Skin epidermis (tissue), 12 donors: Measurements from ENCODE around the gene NLRP1.

Experiments used
- H3K27ac ChIP-seq, 21 experiments: fragments of 200-600 bp; sonication (generic) in 11 of 21; one replicate each; pipeline ENCODE4 v1.5.0; 2020; ENCODE audit warnings: mild to moderate bottlenecking in 3 of 21, inconsistent platforms in 2 of 21, moderate library complexity in 2 of 21
- H3K4me3 ChIP-seq, 7 experiments: fragments of 200-600 bp; sonication (generic) in 2 of 7; one replicate each; pipeline ENCODE4 v1.5.0; 2020; ENCODE audit warnings: inconsistent platforms in 2 of 7, mild to moderate bottlenecking in 2 of 7, moderate library complexity in 1 of 7

The NLRP1 gene

GRCh38 chr17:5530265-5531084 lies 53.8 kb downstream of the NLRP1 start:
- Histone ChIP-seq H3K4me3 (no peak overlapping the region), H3K27ac (no peak overlapping the region)

- Histone ChIP-seq H3K27ac (peak overlapping the region in 10 of 21 experiments; percentile 9 to 75 (median 41)), H3K4me3 (no peak overlapping the region)
Observed at GRCh38 chr17:5527601-5528250, 56.6 kb downstream of the NLRP1 start.

- H3K27ac ChIP-seq, result peak overlapping the region in 13 of 21 experiments; percentile 0 to 75 (median 41)
Observed at GRCh38 chr17:5526821-5527598, 57.3 kb downstream of the NLRP1 start.

GRCh38 chr17:5523249-5523648 lies 61.1 kb downstream of the NLRP1 start:
- H3K4me3 ChIP-seq, result no peak overlapping the region
- no peak overlapping the region for H3K27ac ChIP-seq

More at GRCh38 chr17:5526821-5527598, 57.3 kb downstream of the NLRP1 start:
- no peak overlapping the region for H3K4me3 ChIP-seq

- Histone ChIP-seq H3K4me3 (no peak overlapping the region), H3K27ac (no peak overlapping the region)
Observed at GRCh38 chr17:5522476-5522875, 61.8 kb downstream of the NLRP1 start.

GRCh38 chr17:5516060-5516792 lies 68.1 kb downstream of the NLRP1 start:
- Histone ChIP-seq H3K27ac (peak overlapping the region in 2 of 21 experiments; percentile 35 to 64), H3K4me3 (no peak overlapping the region)

GRCh38 chr17:5514976-5515375 lies 69.3 kb downstream of the NLRP1 start:
- Histone ChIP-seq H3K4me3 (no peak overlapping the region), H3K27ac (no peak overlapping the region)

- no peak overlapping the region for H3K4me3 ChIP-seq
- H3K27ac ChIP-seq, result no peak overlapping the region
Observed at GRCh38 chr17:5513628-5514027, 70.7 kb downstream of the NLRP1 start.

GRCh38 chr17:5511401-5512225 lies 72.7 kb downstream of the NLRP1 start:
- peak overlapping the region in 3 of 21 experiments; percentile 39 to 62 (median 45) for H3K27ac ChIP-seq
- H3K4me3 ChIP-seq, result no peak overlapping the region

GRCh38 chr17:5510771-5511170 lies 73.5 kb downstream of the NLRP1 start:
- Histone ChIP-seq H3K4me3 (no peak overlapping the region), H3K27ac (peak overlapping the region in 3 of 21 experiments; percentile 39 to 62 (median 45))

- Histone ChIP-seq H3K27ac (no peak overlapping the region), H3K4me3 (no peak overlapping the region)
Observed at GRCh38 chr17:5509482-5509881, 74.8 kb downstream of the NLRP1 start.

- Histone ChIP-seq H3K27ac (no peak overlapping the region), H3K4me3 (no peak overlapping the region)
Observed at GRCh38 chr17:5508810-5509209, 75.5 kb downstream of the NLRP1 start.

- H3K27ac ChIP-seq, result no peak overlapping the region
- no peak overlapping the region for H3K4me3 ChIP-seq
Observed at GRCh38 chr17:5506307-5506706, 78.0 kb downstream of the NLRP1 start.

GRCh38 chr17:5502552-5502951 lies 81.8 kb downstream of the NLRP1 start:
- Histone ChIP-seq H3K4me3 (no peak overlapping the region), H3K27ac (no peak overlapping the region)

GRCh38 chr17:5501685-5502084 lies 82.6 kb downstream of the NLRP1 start:
- no peak overlapping the region for H3K4me3 ChIP-seq
- H3K27ac ChIP-seq, result no peak overlapping the region

GRCh38 chr17:5500589-5501391 lies 83.5 kb downstream of the NLRP1 start:
- Histone ChIP-seq H3K27ac (peak overlapping the region in 12 of 21 experiments; percentile 14 to 76 (median 54)), H3K4me3 (peak overlapping the region; percentile 23 to 60 (median 38))

- Histone ChIP-seq H3K27ac (peak overlapping the region in 7 of 21 experiments; percentile 31 to 76 (median 58)), H3K4me3 (peak overlapping the region; percentile 23 to 60 (median 38))
Observed at GRCh38 chr17:5500247-5500588, 84.1 kb downstream of the NLRP1 start.
